ENCODE measurements around the gene UTP18. TPM values are rescaled to one million over a fixed set of nuclear protein-coding genes. Genes with fewer than 3 reads are reported as not detected.
A peak's percentile ranks its signal among the peaks of the same experiment; 100 is the strongest.
"Not testable (repeated sequence)": the region's sequence is repeated elsewhere in the genome, so short reads cannot be mapped to it uniquely, and the experiment has no call there.

UTP18 gene
- 10 to 100 TPM; 31.1 to 46.2 (median 45.5) TPM for total RNA-seq
- polyA plus RNA-seq: 10 to 100 TPM; 51.5 to 71.6 TPM
- total RNA-seq: 55.9 reads per million, percentile 73 among the genes with 10 or more reads in this experiment

DNA sequence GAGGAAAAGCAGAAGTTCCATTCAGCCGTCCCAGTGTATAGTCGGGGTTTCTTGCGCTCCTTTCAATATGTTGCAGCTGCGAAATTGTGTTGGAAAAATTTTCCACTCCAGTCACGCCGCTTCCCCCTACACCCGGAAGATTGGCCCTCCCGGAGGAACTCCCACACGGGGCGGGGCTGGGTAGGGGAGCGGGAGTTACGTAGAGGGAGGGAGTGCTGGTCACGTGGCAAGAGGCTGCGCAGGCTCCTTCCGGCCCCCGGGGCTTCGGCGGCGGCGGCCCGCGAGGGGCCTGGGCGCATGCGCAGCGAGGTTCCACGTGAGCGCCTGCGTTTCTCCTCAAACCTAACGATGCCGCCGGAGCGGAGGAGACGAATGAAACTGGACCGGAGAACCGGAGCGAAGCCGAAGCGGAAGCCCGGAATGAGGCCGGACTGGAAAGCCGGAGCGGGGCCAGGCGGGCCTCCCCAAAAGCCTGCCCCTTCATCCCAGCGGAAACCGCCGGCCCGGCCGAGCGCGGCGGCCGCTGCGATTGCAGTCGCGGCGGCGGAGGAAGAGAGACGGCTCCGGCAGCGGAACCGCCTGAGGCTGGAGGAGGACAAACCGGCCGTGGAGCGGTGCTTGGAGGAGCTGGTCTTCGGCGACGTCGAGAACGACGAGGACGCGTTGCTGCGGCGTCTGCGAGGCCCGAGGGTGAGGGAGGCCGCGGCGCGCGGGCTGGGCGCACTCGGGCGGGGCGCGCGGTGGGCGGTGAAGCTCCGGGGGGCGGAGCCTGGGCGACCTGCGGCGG lies at the start of gene UTP18:
Gene UTP18, plus strand, starts transcription at position 310 of the 787 bp plus-strand sequence. Its CDS starts 39 bp downstream, at position 349.
- peaks cover 7 to 36% (median 14%) of the 10 kb centered on the region in 5 donors for H3K36me3 Mint-ChIP-seq
- DNase-seq: peak; percentile 91 to 98 (median 97)
- POLR2A ChIA-PET: interaction anchor here (0.6 to 1.6 kb wide), 8 partner anchors 10 to 541 kb away, joined by 3 to 4 read pairs (median 3); partner anchors contain the start of genes LUC7L3, NME1, NME2 and SPAG9
- Histone ChIP-seq H3K27me3 (ENCODE audit: control insufficient read depth in 2 of 2, insufficient read depth in 2 of 2, low read length in 2 of 2) (no peaks in the 10 kb centered on the region), H3K4me1 (ENCODE audit: control insufficient read depth in 2 of 2, insufficient read depth in 2 of 2, low read length in 2 of 2) (peaks cover 35 to 36% of the 10 kb centered on the region in 2 donors), H3K4me3 (ENCODE audit: low read length) (peak within 1 kb of the TSS; percentile 89), H3K36me3 (ENCODE audit: control insufficient read depth in 2 of 3, insufficient read depth in 3 of 3, low read length in 3 of 3) (peaks cover 0 to 27% (median 0%) of the 10 kb centered on the region in 3 experiments), H3K27ac (ENCODE audit: low read depth, low read length) (peak within 1 kb of the TSS; percentile 89), H3K9me3 (ENCODE audit: control insufficient read depth in 2 of 3, low read length in 3 of 3) (no peaks in the 10 kb centered on the region)
- CTCF ChIA-PET: no interaction called here
- ATAC-seq: peak; percentile 92
- H3K9me3 Mint-ChIP-seq: no peaks in the 10 kb centered on the region
- H3K4me3 Mint-ChIP-seq: peak within 1 kb of the TSS; percentile 88 to 98 (median 96)
- peaks cover 44 to 78% (median 61%) of the 10 kb centered on the region in 7 donors for H3K4me1 Mint-ChIP-seq
- H3K27ac Mint-ChIP-seq: peak within 1 kb of the TSS; percentile 96 to 99 (median 98)
- H3K27me3 Mint-ChIP-seq: no peaks in the 10 kb centered on the region
- intact Hi-C loops (cut with micrococcal nuclease): loop anchor here (1.0 to 10.0 kb wide), 13 partner anchors 94 to 1583 kb away; partner anchors contain the start of genes NME1 (in 2 of the 2), NME2 (in 2 of the 2), LUC7L3 (in 1 of the 2) and SPAG9 (in 1 of the 2)

DNA sequence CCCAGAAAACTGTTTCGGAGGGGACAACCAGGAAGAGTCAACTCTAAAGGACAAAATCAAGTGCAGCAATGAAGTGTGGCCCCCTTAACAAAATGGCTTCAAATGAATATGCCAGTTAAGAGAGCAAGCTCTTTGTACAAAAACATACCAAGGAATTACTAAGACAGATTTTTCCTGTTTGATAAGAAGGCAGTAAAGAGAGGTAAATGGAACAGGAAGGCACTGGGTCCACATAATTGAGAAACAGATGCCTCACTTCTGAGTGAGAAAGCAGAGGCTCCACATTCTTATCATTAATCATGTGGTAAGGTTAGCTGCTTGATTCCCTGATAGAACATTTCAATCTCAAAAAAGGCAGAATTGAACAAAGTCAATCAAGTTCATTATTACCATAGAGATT lies 45.4 kb upstream of the UTP18 start:
- no peak overlapping the region for H3K27ac Mint-ChIP-seq
- DNase-seq (no peak), ATAC-seq (no peak)
- POLR2A ChIA-PET: no interaction called here
- peaks cover 0 to 11% (median 0%) of the 10 kb centered on the region in 7 donors for H3K4me1 Mint-ChIP-seq
- Histone ChIP-seq H3K36me3 (ENCODE audit: control insufficient read depth in 2 of 3, insufficient read depth in 3 of 3, low read length in 3 of 3) (peaks cover 0 to 65% (median 0%) of the 10 kb centered on the region in 3 experiments), H3K4me1 (ENCODE audit: control insufficient read depth in 2 of 2, insufficient read depth in 2 of 2, low read length in 2 of 2) (no peaks in the 10 kb centered on the region), H3K9me3 (ENCODE audit: control insufficient read depth in 2 of 3, low read length in 3 of 3) (no peaks in the 10 kb centered on the region), H3K27ac (ENCODE audit: low read depth, low read length) (no peak overlapping the region), H3K4me3 (ENCODE audit: low read length) (no peak overlapping the region), H3K27me3 (ENCODE audit: control insufficient read depth in 2 of 2, insufficient read depth in 2 of 2, low read length in 2 of 2) (no peaks in the 10 kb centered on the region)
- intact Hi-C loops (cut with micrococcal nuclease): no loop called here
- H3K36me3 Mint-ChIP-seq: peaks cover 0 to 35% (median 19%) of the 10 kb centered on the region in 5 donors
- CTCF ChIA-PET: interaction anchor here (0.6 kb wide), 1 partner anchor 23 kb away, joined by 4 read pairs; no protein-coding TSS in a partner anchor
- H3K9me3 Mint-ChIP-seq: peaks cover 0 to 2% (median 0%) of the 10 kb centered on the region in 11 donors
- H3K4me3 Mint-ChIP-seq: no peak overlapping the region
- H3K27me3 Mint-ChIP-seq: no peaks in the 10 kb centered on the region

DNA sequence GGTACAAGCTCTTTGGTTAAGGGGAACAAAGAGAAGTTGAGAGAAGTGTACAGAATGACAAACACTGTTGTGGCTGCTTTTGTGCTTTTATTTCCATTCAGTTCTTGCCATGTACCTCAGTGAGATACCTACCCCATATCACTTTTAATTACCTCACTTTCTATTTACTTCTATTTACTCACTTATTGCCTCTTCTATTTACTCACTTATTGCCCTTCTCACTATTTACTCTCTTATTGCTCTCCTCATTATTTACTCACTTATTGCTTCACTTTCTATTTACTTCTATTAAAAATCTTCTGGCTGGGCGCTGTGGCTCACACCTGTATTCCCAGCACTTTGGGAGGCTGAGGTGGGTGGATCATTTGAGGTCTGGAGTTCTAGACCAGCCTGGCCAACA lies 42.4 kb upstream of the UTP18 start:
- ATAC-seq: no peak
- H3K27ac ChIP-seq (ENCODE audit: low read depth, low read length): no peak overlapping the region
- H3K36me3 ChIP-seq (ENCODE audit: control insufficient read depth in 2 of 3, insufficient read depth in 3 of 3, low read length in 3 of 3): peaks cover 0 to 66% (median 0%) of the 10 kb centered on the region in 3 experiments
- ChIA-PET POLR2A (no interaction called here), CTCF (no interaction called here)
- peaks cover 0 to 19% (median 0%) of the 10 kb centered on the region in 7 donors for H3K4me1 Mint-ChIP-seq
- no peaks in the 10 kb centered on the region for H3K9me3 ChIP-seq (ENCODE audit: control insufficient read depth in 2 of 3, low read length in 3 of 3)
- intact Hi-C loops (cut with micrococcal nuclease): no loop called here
- no peak overlapping the region for H3K4me3 ChIP-seq (ENCODE audit: low read length)
- H3K9me3 Mint-ChIP-seq: peaks cover 0 to 2% (median 0%) of the 10 kb centered on the region in 11 donors
- H3K4me3 Mint-ChIP-seq: no peak overlapping the region
- no peaks in the 10 kb centered on the region for H3K27me3 ChIP-seq (ENCODE audit: control insufficient read depth in 2 of 2, insufficient read depth in 2 of 2, low read length in 2 of 2)
- H3K36me3 Mint-ChIP-seq: peaks cover 6 to 48% (median 18%) of the 10 kb centered on the region in 5 donors
- peak overlapping the region in 3 of 9 donors; percentile 25 to 75 (median 36) for H3K27ac Mint-ChIP-seq
- DNase-seq: no peak
- no peaks in the 10 kb centered on the region for H3K4me1 ChIP-seq (ENCODE audit: control insufficient read depth in 2 of 2, insufficient read depth in 2 of 2, low read length in 2 of 2)
- H3K27me3 Mint-ChIP-seq: no peaks in the 10 kb centered on the region

DNA sequence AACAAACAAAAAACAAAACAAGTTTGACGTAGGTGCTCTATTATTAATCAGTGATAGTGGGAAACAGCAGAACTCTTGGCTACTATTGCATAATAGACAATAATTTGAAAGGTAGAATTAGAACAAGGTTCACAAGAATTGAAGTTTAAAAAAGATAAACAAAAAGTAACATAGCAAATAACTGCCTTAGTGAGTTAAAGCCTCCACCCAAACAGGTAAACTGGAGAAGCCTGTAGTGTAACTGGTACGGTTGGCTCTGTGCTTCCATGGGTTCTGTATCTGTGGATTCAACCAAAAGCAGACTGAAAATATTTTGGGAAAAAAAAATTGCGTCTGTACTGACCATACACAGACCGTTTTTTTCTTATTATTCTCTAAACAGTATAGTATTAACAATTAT lies 39.0 kb upstream of the UTP18 start:
- H3K36me3 ChIP-seq (ENCODE audit: control insufficient read depth in 2 of 3, insufficient read depth in 3 of 3, low read length in 3 of 3): peaks cover 0 to 56% (median 5%) of the 10 kb centered on the region in 3 experiments
- H3K36me3 Mint-ChIP-seq: peaks cover 6 to 47% (median 21%) of the 10 kb centered on the region in 5 donors

DNA sequence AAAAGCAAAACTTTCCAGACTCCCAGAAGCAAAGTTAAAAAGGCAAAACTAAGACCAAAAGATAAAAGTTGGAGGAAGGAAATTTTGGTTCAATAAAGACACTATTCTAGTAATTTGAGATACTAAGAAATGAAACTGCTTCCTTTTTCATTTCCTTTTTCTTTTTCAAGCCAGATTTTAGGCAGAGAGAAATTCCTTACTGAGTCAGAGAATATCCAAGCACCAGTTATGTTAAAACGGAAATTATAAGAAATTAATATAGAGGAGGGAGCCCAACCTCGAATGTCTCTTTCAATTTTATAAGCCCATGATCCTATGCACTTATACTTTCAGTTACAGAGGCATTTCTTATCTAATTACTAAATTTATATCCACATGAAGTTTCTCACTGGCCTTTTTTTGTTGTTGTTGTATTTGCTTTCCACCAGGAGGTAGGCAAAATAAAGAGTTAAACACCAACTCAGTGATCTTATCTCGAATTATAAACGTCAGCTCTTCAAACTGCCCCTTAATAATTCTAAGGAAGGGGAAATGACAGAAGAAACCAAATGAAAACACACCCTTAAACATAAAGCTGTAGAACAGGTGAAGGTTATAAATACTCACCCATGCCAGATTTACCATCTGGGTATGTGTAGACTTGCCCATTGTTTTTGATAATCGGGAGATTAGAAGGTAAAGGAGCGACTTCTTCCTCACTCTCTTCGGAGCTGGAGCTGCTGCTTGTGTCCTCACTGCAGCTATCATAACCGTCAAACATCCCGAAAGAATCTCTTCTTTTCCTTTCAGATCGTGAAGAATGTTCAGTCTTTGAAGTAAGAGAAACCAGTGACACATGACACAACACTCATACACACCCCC lies 35.7 kb upstream of the UTP18 start:
- Histone ChIP-seq H3K36me3 (ENCODE audit: control insufficient read depth in 2 of 3, insufficient read depth in 3 of 3, low read length in 3 of 3) (peaks cover 0 to 33% (median 5%) of the 10 kb centered on the region in 3 experiments), H3K4me3 (ENCODE audit: low read length) (no peak overlapping the region), H3K27me3 (ENCODE audit: control insufficient read depth in 2 of 2, insufficient read depth in 2 of 2, low read length in 2 of 2) (no peaks in the 10 kb centered on the region), H3K9me3 (ENCODE audit: control insufficient read depth in 2 of 3, low read length in 3 of 3) (no peaks in the 10 kb centered on the region), H3K4me1 (ENCODE audit: control insufficient read depth in 2 of 2, insufficient read depth in 2 of 2, low read length in 2 of 2) (no peaks in the 10 kb centered on the region), H3K27ac (ENCODE audit: low read depth, low read length) (no peak overlapping the region)
- no peaks in the 10 kb centered on the region for H3K9me3 Mint-ChIP-seq
- intact Hi-C loops (cut with micrococcal nuclease): no loop called here
- peaks cover 6 to 33% (median 11%) of the 10 kb centered on the region in 5 donors for H3K36me3 Mint-ChIP-seq
- ATAC-seq (no peak), DNase-seq (no peak)
- H3K27ac Mint-ChIP-seq: peak overlapping the region in 7 of 9 donors; percentile 3 to 42 (median 19)
- H3K4me3 Mint-ChIP-seq: no peak overlapping the region
- peaks cover 10 to 33% (median 27%) of the 10 kb centered on the region in 7 donors for H3K4me1 Mint-ChIP-seq
- ChIA-PET CTCF (interaction anchor here (0.8 kb wide), 1 partner anchor 71 kb away, joined by 3 read pairs; the partner anchor contains the start of gene NME1), POLR2A (interaction anchor here (1.0 kb wide), 1 partner anchor 28 kb away, joined by 4 read pairs; no protein-coding TSS in a partner anchor)
- no peaks in the 10 kb centered on the region for H3K27me3 Mint-ChIP-seq

More for the DNA sequence above, 39.0 kb upstream of the UTP18 start:
- no peak overlapping the region for H3K4me3 Mint-ChIP-seq
- ChIA-PET POLR2A (no interaction called here), CTCF (interaction anchor here (1.4 kb wide), 1 partner anchor 9 kb away, joined by 3 read pairs; no protein-coding TSS in a partner anchor)
- ATAC-seq (no peak), DNase-seq (no peak)
- intact Hi-C loops (cut with micrococcal nuclease): no loop called here
- Histone ChIP-seq H3K27ac (ENCODE audit: low read depth, low read length) (no peak overlapping the region), H3K4me1 (ENCODE audit: control insufficient read depth in 2 of 2, insufficient read depth in 2 of 2, low read length in 2 of 2) (no peaks in the 10 kb centered on the region), H3K9me3 (ENCODE audit: control insufficient read depth in 2 of 3, low read length in 3 of 3) (no peaks in the 10 kb centered on the region), H3K4me3 (ENCODE audit: low read length) (no peak overlapping the region), H3K27me3 (ENCODE audit: control insufficient read depth in 2 of 2, insufficient read depth in 2 of 2, low read length in 2 of 2) (no peaks in the 10 kb centered on the region)
- no peak overlapping the region for H3K27ac Mint-ChIP-seq
- peaks cover 10 to 32% (median 19%) of the 10 kb centered on the region in 7 donors for H3K4me1 Mint-ChIP-seq
- H3K27me3 Mint-ChIP-seq: no peaks in the 10 kb centered on the region
- H3K9me3 Mint-ChIP-seq: no peaks in the 10 kb centered on the region

DNA sequence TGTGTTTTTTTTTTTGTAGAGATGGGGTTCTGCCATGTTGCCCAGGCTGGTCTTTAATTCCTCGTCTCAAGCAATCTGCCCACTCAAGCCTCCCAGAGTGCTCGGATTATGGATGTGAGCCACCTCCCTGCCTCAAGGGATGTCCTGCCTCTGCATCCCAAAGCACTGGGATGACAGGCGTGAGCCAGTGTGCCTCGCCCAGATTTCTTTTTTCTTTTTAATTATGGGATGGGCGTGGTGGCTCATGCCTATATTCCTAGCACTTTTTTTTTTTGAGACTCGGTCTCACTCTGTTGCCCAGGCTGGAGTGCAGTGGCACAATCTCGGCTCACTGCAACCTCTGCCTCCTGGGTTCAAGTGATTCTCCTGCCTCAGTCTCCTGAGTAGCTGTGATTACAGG lies 34.8 kb upstream of the UTP18 start:
- ChIA-PET CTCF (interaction anchor here (0.8 kb wide), 1 partner anchor 72 kb away, joined by 3 read pairs; the partner anchor contains the start of gene NME1), POLR2A (interaction anchor here (1.0 kb wide), 1 partner anchor 29 kb away, joined by 4 read pairs; no protein-coding TSS in a partner anchor)
- H3K9me3 Mint-ChIP-seq; H3K27me3 ChIP-seq (ENCODE audit: control insufficient read depth in 2 of 2, insufficient read depth in 2 of 2, low read length in 2 of 2); H3K9me3 ChIP-seq (ENCODE audit: control insufficient read depth in 2 of 3, low read length in 3 of 3); H3K4me3 Mint-ChIP-seq; H3K27ac ChIP-seq (ENCODE audit: low read depth, low read length); intact Hi-C loops (cut with micrococcal nuclease); H3K27me3 Mint-ChIP-seq; H3K4me3 ChIP-seq (ENCODE audit: low read length); ATAC-seq; DNase-seq; H3K4me1 ChIP-seq (ENCODE audit: control insufficient read depth in 2 of 2, insufficient read depth in 2 of 2, low read length in 2 of 2): not testable (repeated sequence)
- Mint-ChIP-seq H3K27ac (peak overlapping the region in 1 of 9 donors; percentile 9), H3K4me1 (peaks cover 17 to 42% (median 32%) of the 10 kb centered on the region in 7 donors), H3K36me3 (peaks cover 3 to 29% (median 10%) of the 10 kb centered on the region in 5 donors)
- H3K36me3 ChIP-seq (ENCODE audit: control insufficient read depth in 2 of 3, insufficient read depth in 3 of 3, low read length in 3 of 3): peaks cover 0 to 24% (median 5%) of the 10 kb centered on the region in 3 experiments

All from naive thymus-derived CD4-positive, alpha-beta T cell (primary cell).